HepG2 (cell line): ENCODE data around the gene NAT9. TPM values are rescaled to one million over a fixed set of nuclear protein-coding genes. Genes with fewer than 3 reads are reported as not detected.
A peak's percentile ranks its signal among the peaks of the same experiment; 100 is the strongest.

Experiments
- ARNTL ChIP-seq: sonication (generic); formaldehyde crosslinking; IDR thresholded peaks from 2 replicates; pipeline ENCODE4 v1.4.0; 2020; ENCODE audit warnings: mild to moderate bottlenecking, missing genetic modification reagents
- ATF6 ChIP-seq: sonication (generic); formaldehyde crosslinking; conservative IDR thresholded peaks from 2 replicates; pipeline ENCODE4 v1.4.0; 2020; ENCODE audit warnings: missing genetic modification reagents
- BORCS8-MEF2B ChIP-seq: sonication (generic); formaldehyde crosslinking; IDR thresholded peaks from 2 replicates; pipeline ENCODE4 v1.8.0; 2022; ENCODE audit warnings: mild to moderate bottlenecking, missing genetic modification reagents
- DNMT1 ChIP-seq: sonication (generic); formaldehyde crosslinking; IDR thresholded peaks from 2 replicates; pipeline ENCODE4 v1.5.1; 2020; ENCODE audit warnings: mild to moderate bottlenecking, missing genetic modification reagents
- ETS1 ChIP-seq: sonication (generic); formaldehyde crosslinking; IDR thresholded peaks from 2 replicates; pipeline ENCODE4 v1.4.0; 2020; ENCODE audit warnings: missing genetic modification reagents
- FOXM1 ChIP-seq: sonication (generic); formaldehyde crosslinking; IDR thresholded peaks from 2 replicates; pipeline ENCODE4 v1.5.0; 2020; ENCODE audit warnings: missing genetic modification reagents
- GATA4 ChIP-seq: sonication (generic); IDR thresholded peaks from 2 replicates; pipeline ENCODE4 v1.6.1; 2016; ENCODE audit warnings: antibody characterized with exemption, low read depth, borderline replicate concordance
- GFI1 ChIP-seq: sonication (generic); formaldehyde crosslinking; IDR thresholded peaks from 2 replicates; pipeline ENCODE4 v1.5.0; 2020; ENCODE audit warnings: missing genetic modification reagents, mild to moderate bottlenecking, borderline replicate concordance
- HOXA9 ChIP-seq: sonication (generic); formaldehyde crosslinking; IDR thresholded peaks from 2 replicates; pipeline ENCODE4 v1.8.1; 2022; ENCODE audit warnings: missing genetic modification reagents, mild to moderate bottlenecking, moderate library complexity, borderline replicate concordance
- MIXL1 ChIP-seq: IDR thresholded peaks from 2 replicates; pipeline ENCODE4 v1.6.1; 2016
- NONO ChIP-seq, 2 experiments: fragments of 450-650 bp in 1 of 2; sonication (generic) in 1 of 2; formaldehyde crosslinking in 1 of 2; IDR thresholded peaks in 1 of 2; conservative IDR thresholded peaks in 1 of 2; 2 replicates each; pipeline versions ENCODE4 v1.6.1 to v1.8.0; 2017 to 2022; ENCODE audit warnings: mild to moderate bottlenecking in 1 of 2, missing genetic modification reagents in 1 of 2, moderate library complexity in 1 of 2
- PTBP1 ChIP-seq: fragments of 200-400 bp; formaldehyde crosslinking; IDR thresholded peaks from 2 replicates; pipeline ENCODE4 v1.6.1; 2018; ENCODE audit warnings: low read length, low read depth; ENCODE audit not compliant: poor library complexity, severe bottlenecking
- SMAD1 ChIP-seq: sonication (generic); formaldehyde crosslinking; IDR thresholded peaks from 2 replicates; pipeline ENCODE4 v1.4.0; 2020; ENCODE audit warnings: missing genetic modification reagents, low read depth, mild to moderate bottlenecking, borderline replicate concordance
- SMARCC2 ChIP-seq: fragments of 450-650 bp; IDR thresholded peaks from 2 replicates; pipeline ENCODE4 v1.6.1; 2017; ENCODE audit warnings: antibody characterized with exemption, mild to moderate bottlenecking
- TBL1XR1 ChIP-seq: fragments of 150-350 bp; IDR thresholded peaks from 2 replicates; pipeline ENCODE4 v1.6.1; 2014; ENCODE audit warnings: borderline replicate concordance, low read length; ENCODE audit not compliant: partially characterized antibody
- TSC22D2 ChIP-seq: sonication (generic); formaldehyde crosslinking; IDR thresholded peaks from 2 replicates; pipeline ENCODE4 v1.5.1; 2020; ENCODE audit warnings: missing genetic modification reagents, mild to moderate bottlenecking, borderline replicate concordance
- ZBTB37 ChIP-seq: sonication (generic); formaldehyde crosslinking; IDR thresholded peaks from 2 replicates; pipeline ENCODE4 v1.4.0; 2020; ENCODE audit warnings: mild to moderate bottlenecking, missing genetic modification reagents
- ZFY ChIP-seq: sonication (generic); formaldehyde crosslinking; IDR thresholded peaks from 2 replicates; pipeline ENCODE4 v1.4.0; 2020; ENCODE audit warnings: missing genetic modification reagents
- ZKSCAN1 ChIP-seq: fragments of 150-350 bp; IDR thresholded peaks from 2 replicates; pipeline ENCODE4 v1.6.1; 2014; ENCODE audit warnings: low read length
- ZNF160 ChIP-seq: sonication (generic); formaldehyde crosslinking; IDR thresholded peaks from 2 replicates; pipeline ENCODE4 v1.8.0; 2022; ENCODE audit warnings: mild to moderate bottlenecking, inconsistent platforms, missing genetic modification reagents
- ZNF235 ChIP-seq: sonication (generic); formaldehyde crosslinking; IDR thresholded peaks from 2 replicates; pipeline ENCODE4 v1.8.1; 2023; ENCODE audit warnings: mild to moderate bottlenecking, missing genetic modification reagents, borderline replicate concordance
- ZNF317 ChIP-seq: sonication (generic); formaldehyde crosslinking; IDR thresholded peaks from 2 replicates; pipeline ENCODE4 v1.5.0; 2020; ENCODE audit warnings: mild to moderate bottlenecking, missing genetic modification reagents
- ZNF414 ChIP-seq: sonication (generic); formaldehyde crosslinking; IDR thresholded peaks from 2 replicates; pipeline ENCODE4 v1.5.0; 2020; ENCODE audit warnings: missing genetic modification reagents
- ZNF550 ChIP-seq: sonication (generic); formaldehyde crosslinking; IDR thresholded peaks from 2 replicates; pipeline ENCODE4 v1.4.0; 2020; ENCODE audit warnings: mild to moderate bottlenecking, missing genetic modification reagents, borderline replicate concordance
- ZNF562 ChIP-seq: sonication (generic); formaldehyde crosslinking; IDR thresholded peaks from 2 replicates; pipeline ENCODE4 v1.8.0; 2022; ENCODE audit warnings: missing genetic modification reagents, borderline replicate concordance
- polyA plus RNA-seq, 8 experiments: library from polyadenylated mRNA; depleted of rRNA in 3 of 8; stranded (reverse) in 7 of 8; unstranded in 1 of 8; fragments of >200 nt; fragmentation: Illumina TruSeq in 4 of 8; extraction: Trizol in 4 of 8; gene quantifications; 2 replicates each; pipeline versions ENCODE4 v1.2.1 to v1.2.3, GENCODE V29; 2011 to 2016; ENCODE audit warnings: low read depth in 4 of 8, missing spikeins in 1 of 8, mixed read lengths in 1 of 8; ENCODE audit not compliant: insufficient read depth in 1 of 8
- total RNA-seq, 5 experiments: library from RNA; depleted of rRNA; stranded (reverse); fragments of >200 nt; fragmentation: Illumina TruSeq; extraction: Trizol; gene quantifications; 2 replicates each; pipeline ENCODE4 v1.2.3, GENCODE V29; 2016; ENCODE audit warnings: low read depth in 1 of 5

NAT9 gene
- total and polyA plus RNA-seq, 2 of the 13 experiments (the other 11 are each of a cell fraction or from before 2014, with no cell fraction given) = 39.7 to 44.2 TPM

- TF ChIP-seq ZNF550 (CRISPR knock-in tag) (no peak), TSC22D2 (0 out of 2 replicates have a peak, but pooled peaks have one; percentile 51), ETS1 (CRISPR knock-in tag) (no peak), ARNTL (peak; percentile 76), ZNF317 (CRISPR knock-in tag) (peak; percentile 81), FOXM1 (no peak), GFI1 (CRISPR knock-in tag) (peak; percentile 88), ZKSCAN1 (no peak), ZNF414 (CRISPR knock-in tag) (peak; percentile 52; the same call in 1 of the 2 replicates), ZNF562 (no peak), PTBP1 (no peak), TBL1XR1 (peak; percentile 56), HOXA9 (CRISPR knock-in tag) (no peak), ZNF160 (CRISPR knock-in tag) (0 out of 2 replicates have a peak, but pooled peaks have one; percentile 87), ZFY (CRISPR knock-in tag) (peak; percentile 68), ZNF235 (CRISPR knock-in tag) (no peak), ZBTB37 (CRISPR knock-in tag) (no peak), NONO (IDR thresholded peaks at IDR 0.05) (no peak), NONO (CRISPR knock-in tag; conservative IDR thresholded peaks at IDR 0.05) (peak; percentile 89; the same call in 1 of the 2 replicates), ATF6 (peak; percentile 47; the same call in 1 of the 2 replicates), MIXL1 (CRISPR knock-in tag) (peak; percentile 21; the same call in 1 of the 2 replicates), BORCS8-MEF2B (CRISPR knock-in tag) (no peak), DNMT1 (CRISPR knock-in tag) (peak; percentile 39; the same call in 1 of the 2 replicates), SMARCC2 (no peak), GATA4 (no peak), SMAD1 (CRISPR knock-in tag) (0 out of 2 replicates have a peak, but pooled peaks have one; percentile 16)
These were observed 12.4 kb downstream of the NAT9 start (continued) for GRCh38 chr17:74763565-74764387.
